PC-3 (cell line): ENCODE data around the gene SLC2A4RG. TPM values are rescaled to one million over a fixed set of nuclear protein-coding genes. Genes with fewer than 3 reads are reported as not detected.
A peak's percentile ranks its signal among the peaks of the same experiment; 100 is the strongest.

Source experiments
- ATAC-seq: fragments of 200-7000 bp; cut with Tn5 transposase; 2 replicates; pipeline ENCODE4 v1.9.1; 2020; ENCODE audit warnings: mild to moderate bottlenecking, moderate library complexity
- BruUV-seq: library from RNA; stranded (reverse); fragments of 400-500 nt; replicated peaks from 2 replicates; lab custom pipeline; 2021; lab: Mats Ljungman, UMichigan
- CTCF ChIA-PET: fragments of 300-600 bp; sonication (Branson Sonifier 250); formaldehyde crosslinking; loops from one replicate; lab custom pipeline; 2022; ENCODE audit warnings: antibody characterized with exemption; lab: Charles Lee
- POLR2A ChIA-PET: fragments of 300-600 bp; sonication (Branson Sonifier 250); formaldehyde crosslinking; loops from one replicate; lab custom pipeline; 2022; ENCODE audit warnings: antibody characterized with exemption; ENCODE audit not compliant: unreplicated experiment; lab: Charles Lee
- DNase-seq: peaks from one replicate; pipeline ENCODE4 v3.0.0-alpha.2; 2015
- H2AFZ ChIP-seq: fragments of 300-600 bp; sonication (generic); 2 replicates; pipeline ENCODE4 v1.6.0; 2016; ENCODE audit warnings: antibody characterized with exemption, low read length
- H3F3A ChIP-seq: fragments of 300-600 bp; sonication (generic); one replicate; pipeline ENCODE4 v1.6.0; 2017; ENCODE audit warnings: antibody characterized with exemption, low read length, control low read depth, mild to moderate bottlenecking; ENCODE audit not compliant: unreplicated experiment
- H3K27ac ChIP-seq: fragments of 300-600 bp; sonication (generic); 2 replicates; pipeline ENCODE4 v1.5.1; 2016; ENCODE audit warnings: mild to moderate bottlenecking, low read length
- H3K27me3 ChIP-seq: fragments of 300-600 bp; sonication (generic); 2 replicates; pipeline ENCODE4 v1.6.1; 2016; ENCODE audit warnings: low read length, mixed read lengths
- H3K36me3 ChIP-seq: fragments of 300-600 bp; sonication (generic); 2 replicates; pipeline ENCODE4 v1.6.1; 2016; ENCODE audit warnings: low read depth, mixed run types, low read length, mixed read lengths
- H3K4me1 ChIP-seq: fragments of 300-600 bp; sonication (generic); 2 replicates; pipeline ENCODE4 v1.5.1; 2016; ENCODE audit warnings: low read length; ENCODE audit not compliant: insufficient read depth
- H3K4me2 ChIP-seq: fragments of 300-600 bp; sonication (generic); 2 replicates; pipeline ENCODE4 v1.6.0; 2016; ENCODE audit warnings: low read length
- H3K4me3 ChIP-seq: fragments of 300-600 bp; sonication (generic); 2 replicates; pipeline ENCODE4 v1.5.1; 2016; ENCODE audit warnings: mild to moderate bottlenecking, low read length, mixed read lengths
- H3K79me2 ChIP-seq: fragments of 300-600 bp; sonication (generic); 2 replicates; pipeline ENCODE4 v1.6.1; 2017; ENCODE audit warnings: low read length, mixed read lengths
- H3K9ac ChIP-seq: fragments of 300-600 bp; sonication (generic); 2 replicates; pipeline ENCODE4 v1.6.0; 2016; ENCODE audit warnings: mild to moderate bottlenecking, low read length
- H3K9me2 ChIP-seq: fragments of 300-600 bp; sonication (generic); replicated peaks from 2 replicates; pipeline ENCODE4 v1.6.1; 2016; ENCODE audit warnings: mixed run types, low read length, mixed read lengths
- H3K9me3 ChIP-seq: fragments of 300-600 bp; sonication (generic); 2 replicates; pipeline ENCODE4 v1.6.1; 2016; ENCODE audit warnings: low read length, mixed read lengths
- H4K20me1 ChIP-seq: fragments of 300-600 bp; sonication (generic); 2 replicates; pipeline ENCODE4 v1.6.1; 2016; ENCODE audit warnings: low read length, mixed read lengths
- EZH2 ChIP-seq: fragments of 300-600 bp; sonication (generic); IDR thresholded peaks from one replicate; pipeline ENCODE4 v1.6.1; 2017; ENCODE audit warnings: antibody characterized with exemption, mild to moderate bottlenecking, low read length; ENCODE audit not compliant: unreplicated experiment
- EZH2phosphoT487 ChIP-seq: fragments of 300-600 bp; sonication (generic); IDR thresholded peaks from 2 replicates; pipeline ENCODE4 v1.6.1; 2018; ENCODE audit warnings: mild to moderate bottlenecking, antibody characterized with exemption, low read length, borderline replicate concordance
- intact Hi-C: fragments of 100-400 bp; cut with micrococcal nuclease; formaldehyde crosslinking; loops from 2 replicates; pipeline ENCODE4 v1.9.0; 2023
- total RNA-seq: library from RNA; depleted of rRNA; stranded (reverse); fragments of >200 nt; gene quantifications from 2 replicates; pipeline ENCODE4 v1.2.3, GENCODE V29; 2014
- TF ChIP-seq, protein P1 (sequence below): fragments of 300-600 bp; sonication (generic); conservative IDR thresholded peaks from 2 replicates; pipeline ENCODE4 v1.5.1; 2017; ENCODE audit warnings: antibody characterized with exemption, low read depth, mild to moderate bottlenecking, low read length

SLC2A4RG gene
- total RNA-seq, 1 experiment from 2014 or later = 116 TPM

DNA sequence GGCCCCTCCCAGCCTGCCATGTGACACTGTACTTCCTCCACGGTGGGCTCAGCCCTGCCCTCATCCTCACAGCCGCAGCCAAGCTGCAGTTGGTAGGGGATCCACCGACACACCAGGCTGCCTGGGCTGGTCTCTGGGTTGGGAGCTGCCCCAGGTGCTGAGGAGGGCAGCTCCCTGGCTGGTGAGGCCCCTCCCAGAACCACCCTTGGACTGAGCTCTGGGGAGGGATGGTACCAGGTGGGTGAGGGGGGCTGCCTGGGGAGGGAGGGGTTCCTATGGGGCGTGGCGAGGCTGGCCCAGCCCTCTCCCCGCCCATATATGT, 43.3 kb upstream of the SLC2A4RG start:
- TF ChIP-seq, protein P1, sequence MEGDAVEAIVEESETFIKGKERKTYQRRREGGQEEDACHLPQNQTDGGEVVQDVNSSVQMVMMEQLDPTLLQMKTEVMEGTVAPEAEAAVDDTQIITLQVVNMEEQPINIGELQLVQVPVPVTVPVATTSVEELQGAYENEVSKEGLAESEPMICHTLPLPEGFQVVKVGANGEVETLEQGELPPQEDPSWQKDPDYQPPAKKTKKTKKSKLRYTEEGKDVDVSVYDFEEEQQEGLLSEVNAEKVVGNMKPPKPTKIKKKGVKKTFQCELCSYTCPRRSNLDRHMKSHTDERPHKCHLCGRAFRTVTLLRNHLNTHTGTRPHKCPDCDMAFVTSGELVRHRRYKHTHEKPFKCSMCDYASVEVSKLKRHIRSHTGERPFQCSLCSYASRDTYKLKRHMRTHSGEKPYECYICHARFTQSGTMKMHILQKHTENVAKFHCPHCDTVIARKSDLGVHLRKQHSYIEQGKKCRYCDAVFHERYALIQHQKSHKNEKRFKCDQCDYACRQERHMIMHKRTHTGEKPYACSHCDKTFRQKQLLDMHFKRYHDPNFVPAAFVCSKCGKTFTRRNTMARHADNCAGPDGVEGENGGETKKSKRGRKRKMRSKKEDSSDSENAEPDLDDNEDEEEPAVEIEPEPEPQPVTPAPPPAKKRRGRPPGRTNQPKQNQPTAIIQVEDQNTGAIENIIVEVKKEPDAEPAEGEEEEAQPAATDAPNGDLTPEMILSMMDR = no peak
- TF ChIP-seq EZH2 = no peak
- no peak for TF ChIP-seq EZH2phosphoT487
- 0 out of 2 replicates have a peak, but pooled peaks cover 7% of the 10 kb centered on the region for H3K79me2 ChIP-seq
- 0 out of 2 replicates have a peak overlapping the region, but pooled peaks have one; percentile 79 for H3K9ac ChIP-seq
- H4K20me1 ChIP-seq = no peaks in the 10 kb centered on the region
- ATAC-seq = peak; percentile 23
- CTCF ChIA-PET = interaction anchor here (1.0 kb wide), 1 partner anchor 55 kb away, joined by 4 read pairs; no protein-coding TSS in a partner anchor
- intact Hi-C loops = no loop called here
- H3K4me3 ChIP-seq = peak overlapping the region; percentile 63
- BruUV-seq = no TSS peak
- DNase-seq = peak; percentile 61
- no peak overlapping the region for H2AFZ ChIP-seq
- POLR2A ChIA-PET = no interaction called here
- no peaks in the 10 kb centered on the region for H3F3A ChIP-seq
- H3K9me2 ChIP-seq = no peaks in the 10 kb centered on the region
- H3K4me1 ChIP-seq = peaks cover 39% of the 10 kb centered on the region
- no peaks in the 10 kb centered on the region for H3K9me3 ChIP-seq
- H3K4me2 ChIP-seq = peak overlapping the region; percentile 89
- H3K27ac ChIP-seq = no peak overlapping the region
- H3K27me3 ChIP-seq = no peaks in the 10 kb centered on the region
- 0 out of 2 replicates have a peak, but pooled peaks cover 4% of the 10 kb centered on the region for H3K36me3 ChIP-seq

DNA sequence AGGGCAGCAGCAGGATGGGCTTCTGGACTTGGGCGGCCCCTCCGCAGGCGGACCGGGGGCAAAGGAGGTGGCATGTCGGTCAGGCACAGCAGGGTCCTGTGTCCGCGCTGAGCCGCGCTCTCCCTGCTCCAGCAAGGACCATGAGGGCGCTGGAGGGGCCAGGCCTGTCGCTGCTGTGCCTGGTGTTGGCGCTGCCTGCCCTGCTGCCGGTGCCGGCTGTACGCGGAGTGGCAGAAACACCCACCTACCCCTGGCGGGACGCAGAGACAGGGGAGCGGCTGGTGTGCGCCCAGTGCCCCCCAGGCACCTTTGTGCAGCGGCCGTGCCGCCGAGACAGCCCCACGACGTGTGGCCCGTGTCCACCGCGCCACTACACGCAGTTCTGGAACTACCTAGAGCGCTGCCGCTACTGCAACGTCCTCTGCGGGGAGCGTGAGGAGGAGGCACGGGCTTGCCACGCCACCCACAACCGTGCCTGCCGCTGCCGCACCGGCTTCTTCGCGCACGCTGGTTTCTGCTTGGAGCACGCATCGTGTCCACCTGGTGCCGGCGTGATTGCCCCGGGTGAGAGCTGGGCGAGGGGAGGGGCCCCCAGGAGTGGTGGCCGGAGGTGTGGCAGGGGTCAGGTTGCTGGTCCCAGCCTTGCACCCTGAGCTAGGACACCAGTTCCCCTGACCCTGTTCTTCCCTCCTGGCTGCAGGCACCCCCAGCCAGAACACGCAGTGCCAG, 42.8 kb upstream of the SLC2A4RG start, which contains the start of gene TNFRSF6B:
TSS of gene TNFRSF6B (plus strand) at position 25 of the 729 bp plus-strand sequence. CDS start at position 141, 116 bp downstream.
- TSS peak; percentile 42 for BruUV-seq
- ATAC-seq = peak; percentile 13
- intact Hi-C loops = no loop called here
- Histone ChIP-seq H3K9me2 (no peaks in the 10 kb centered on the region), H3K36me3 (0 out of 2 replicates have a peak, but pooled peaks cover 4% of the 10 kb centered on the region), H3F3A (no peaks in the 10 kb centered on the region), H3K27me3 (no peaks in the 10 kb centered on the region), H2AFZ (no peak within 1 kb of the TSS), H3K9ac (peak within 1 kb of the TSS; percentile 79), H4K20me1 (no peaks in the 10 kb centered on the region), H3K4me2 (peak within 1 kb of the TSS; percentile 89), H3K27ac (peak within 1 kb of the TSS; percentile 45), H3K4me3 (peak within 1 kb of the TSS; percentile 63), H3K79me2 (0 out of 2 replicates have a peak, but pooled peaks cover 7% of the 10 kb centered on the region), H3K4me1 (peaks cover 39% of the 10 kb centered on the region), H3K9me3 (no peaks in the 10 kb centered on the region)
- ChIA-PET POLR2A (no interaction called here), CTCF (interaction anchor here (0.5 to 1.0 kb wide), 3 partner anchors 55 to 159 kb away, joined by 3 to 4 read pairs (median 3); no protein-coding TSS in a partner anchor)
- no peak for TF ChIP-seq EZH2phosphoT487
- no peak for TF ChIP-seq EZH2
- TF ChIP-seq, protein P1 = 0 out of 2 replicates have a peak, but pooled peaks have one; percentile 8
- peak; percentile 20 for DNase-seq
